Gastrocnemius medialis (tissue), 4 donors: ENCODE results near the gene TBC1D8. TPM values are rescaled to one million over a fixed set of nuclear protein-coding genes. Genes with fewer than 3 reads are reported as not detected.

Source experiments
- ATAC-seq, 2 donors: fragments of 150-250 bp; one replicate each; pipeline ENCODE4 v1.9.1; 2016
- DNase-seq, 2 donors: peaks; one replicate each; pipeline ENCODE4 v3.0.0-alpha.2; 2019
- H3K27ac ChIP-seq, 4 donors: fragments of 200-600 bp; sonication (generic); 1 replicate in 1 of 4; 2 replicates in 3 of 4; pipeline ENCODE4 v1.5.1; 2016 to 2018; ENCODE audit warnings: mild to moderate bottlenecking in 2 of 4, moderate library complexity in 1 of 4
- H3K27me3 ChIP-seq, 3 donors: fragments of 200-600 bp; sonication (generic) in 2 of 3; 1 replicate in 1 of 3; 2 replicates in 2 of 3; pipeline versions ENCODE4 v1.5.1 to v1.6.0; 2016 to 2019; ENCODE audit warnings: mild to moderate bottlenecking in 1 of 3, moderate library complexity in 1 of 3
- H3K36me3 ChIP-seq, 2 donors: fragments of 200-600 bp; sonication (generic) in 1 of 2; one replicate each; pipeline ENCODE4 v1.5.1; 2017 to 2018
- H3K4me1 ChIP-seq, 2 donors: fragments of 200-600 bp; sonication (generic) in 1 of 2; one replicate each; pipeline ENCODE4 v1.5.1; 2016 to 2017; ENCODE audit warnings: mild to moderate bottlenecking in 2 of 2
- H3K4me3 ChIP-seq, 4 donors: fragments of 200-600 bp; sonication (generic) in 3 of 4; 1 replicate in 1 of 4; 2 replicates in 3 of 4; pipeline ENCODE4 v1.5.1; 2016 to 2019; ENCODE audit warnings: mild to moderate bottlenecking in 2 of 4
- H3K9me3 ChIP-seq, 3 donors: fragments of 200-600 bp; sonication (generic) in 2 of 3; 1 replicate in 1 of 3; 2 replicates in 2 of 3; pipeline ENCODE4 v1.5.1; 2016 to 2019
- CTCF ChIP-seq, 5 experiments: fragments of 450-650 bp in 3 of 5; fragments of 200-600 bp in 2 of 5; sonication (generic) in 2 of 5; IDR thresholded peaks in 4 of 5; conservative IDR thresholded peaks in 1 of 5; 1 replicate in 4 of 5; 2 replicates in 1 of 5; pipeline ENCODE4 v1.5.1; 2016 to 2019; ENCODE audit warnings: antibody characterized with exemption in 5 of 5, mild to moderate bottlenecking in 3 of 5, moderate library complexity in 3 of 5
- POLR2A ChIP-seq, 2 donors: fragments of 450-650 bp; IDR thresholded peaks; one replicate each; pipeline ENCODE4 v1.6.1; 2017; ENCODE audit warnings: antibody characterized with exemption in 2 of 2, mild to moderate bottlenecking in 2 of 2, moderate library complexity in 2 of 2
- in situ Hi-C, 4 donors: fragments of 200-750 bp; cut with MboI; loops; one replicate each; pipeline versions ENCODE4 v1.15.0 to v1.8.0; 2017; ENCODE audit warnings: low sequenced_read_pairs in 4 of 4
- intact Hi-C: fragments of 100-400 bp; cut with DNase I; formaldehyde crosslinking; loops from one replicate; pipeline ENCODE4 v1.15.1; 2023; ENCODE audit warnings: low total_unique reads
- total RNA-seq, 4 donors: library from RNA; depleted of rRNA; stranded (reverse); fragments of >200 nt; gene quantifications; one replicate each; pipeline versions ENCODE4 v1.1.0 to v1.2.3, GENCODE V29; 2016

Gene TBC1D8
- total RNA-seq, 4 donors from 2014 or later = 103 to 298 (median 201) TPM

- DNase-seq = no peak
- in situ Hi-C loops = no loop called here
- ATAC-seq = no peak
- no peaks in the 10 kb centered on the region for H3K4me1 ChIP-seq
- H3K27me3 ChIP-seq = no peaks in the 10 kb centered on the region
- TF ChIP-seq CTCF (IDR thresholded peaks at IDR 0.05 in 4 of 5, conservative IDR thresholded peaks at IDR 0.05 in 1 of 5) = no peak
- no peak for TF ChIP-seq POLR2A (IDR thresholded peaks at IDR 0.05)
- H3K27ac ChIP-seq = no peak overlapping the region
- H3K9me3 ChIP-seq = no peaks in the 10 kb centered on the region
- no peak overlapping the region for H3K4me3 ChIP-seq
- peaks cover 0 to 46% of the 10 kb centered on the region in 2 donors for H3K36me3 ChIP-seq
- intact Hi-C loops = no loop called here
Observed at GRCh38 chr2:100975521-100975785, 175.7 kb downstream of the TBC1D8 start.

DNA sequence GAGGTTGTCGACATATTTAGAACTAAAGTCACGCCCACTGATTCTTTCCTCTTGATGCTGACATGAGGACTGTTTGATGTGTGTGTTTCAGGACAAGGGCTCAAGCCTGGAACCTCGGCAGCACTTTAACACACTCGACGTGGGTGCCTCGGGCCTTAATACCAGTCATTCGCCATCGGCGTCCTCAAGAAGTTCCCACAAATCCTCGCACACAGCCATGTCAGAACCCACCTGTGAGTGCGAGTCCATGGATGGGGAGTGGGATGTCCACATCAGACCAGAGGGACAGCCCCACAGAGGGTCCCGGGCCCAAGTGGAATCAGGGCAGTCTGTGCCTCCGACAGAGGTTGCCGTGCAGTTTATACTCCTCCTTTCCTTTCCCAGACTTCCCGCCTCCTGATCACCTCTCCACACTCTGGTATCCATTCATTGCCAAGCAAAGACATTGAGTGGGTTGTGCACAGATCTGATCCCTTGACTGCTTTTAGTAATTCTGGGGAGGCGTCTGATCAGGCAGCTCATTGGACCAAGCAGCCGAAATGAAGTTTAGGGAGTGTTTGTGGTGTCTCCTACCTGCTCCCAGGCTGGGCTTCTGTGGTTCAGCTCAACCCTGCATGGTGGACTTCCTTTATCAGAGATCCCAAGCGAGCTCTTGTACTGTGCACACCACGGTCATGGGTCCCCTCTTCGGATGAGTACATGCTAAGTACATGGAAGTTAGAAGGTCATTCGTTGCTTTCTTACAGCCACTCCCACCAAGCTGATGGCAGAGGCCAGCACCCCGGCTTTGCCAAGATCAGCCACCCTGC is 176.3 kb downstream of the TBC1D8 start:
- Histone ChIP-seq H3K4me1 (no peaks in the 10 kb centered on the region), H3K27me3 (no peaks in the 10 kb centered on the region), H3K27ac (no peak overlapping the region), H3K36me3 (peaks cover 0 to 50% of the 10 kb centered on the region in 2 donors), H3K9me3 (no peaks in the 10 kb centered on the region), H3K4me3 (no peak overlapping the region)
- ATAC-seq = no peak
- TF ChIP-seq POLR2A (IDR thresholded peaks at IDR 0.05) (no peak), CTCF (IDR thresholded peaks at IDR 0.05 in 4 of 5, conservative IDR thresholded peaks at IDR 0.05 in 1 of 5) (no peak)
- in situ Hi-C loops (no loop called here), intact Hi-C loops (no loop called here)
- DNase-seq = no peak

- Histone ChIP-seq H3K9me3 (no peaks in the 10 kb centered on the region), H3K27me3 (no peaks in the 10 kb centered on the region), H3K4me1 (no peaks in the 10 kb centered on the region), H3K27ac (no peak overlapping the region), H3K4me3 (no peak overlapping the region), H3K36me3 (peaks cover 0 to 58% of the 10 kb centered on the region in 2 donors)
- in situ Hi-C loops (no loop called here), intact Hi-C loops (no loop called here)
- no peak for TF ChIP-seq POLR2A (IDR thresholded peaks at IDR 0.05)
- no peak for TF ChIP-seq CTCF (IDR thresholded peaks at IDR 0.05 in 4 of 5, conservative IDR thresholded peaks at IDR 0.05 in 1 of 5)
- no peak for ATAC-seq
- no peak for DNase-seq
Observed at GRCh38 chr2:100972452-100972851, 178.7 kb downstream of the TBC1D8 start.

GRCh38 chr2:100971221-100971620 is 180.0 kb downstream of the TBC1D8 start:
- in situ Hi-C loops (no loop called here), intact Hi-C loops (no loop called here)
- no peak overlapping the region for H3K4me3 ChIP-seq
- no peak for DNase-seq
- no peak overlapping the region for H3K27ac ChIP-seq
- TF ChIP-seq POLR2A (IDR thresholded peaks at IDR 0.05) (no peak), CTCF (IDR thresholded peaks at IDR 0.05 in 4 of 5, conservative IDR thresholded peaks at IDR 0.05 in 1 of 5) (no peak)
- ATAC-seq = no peak
- H3K36me3 ChIP-seq = peaks cover 0 to 49% of the 10 kb centered on the region in 2 donors
- no peaks in the 10 kb centered on the region for H3K4me1 ChIP-seq
- H3K9me3 ChIP-seq = no peaks in the 10 kb centered on the region
- no peaks in the 10 kb centered on the region for H3K27me3 ChIP-seq

DNA sequence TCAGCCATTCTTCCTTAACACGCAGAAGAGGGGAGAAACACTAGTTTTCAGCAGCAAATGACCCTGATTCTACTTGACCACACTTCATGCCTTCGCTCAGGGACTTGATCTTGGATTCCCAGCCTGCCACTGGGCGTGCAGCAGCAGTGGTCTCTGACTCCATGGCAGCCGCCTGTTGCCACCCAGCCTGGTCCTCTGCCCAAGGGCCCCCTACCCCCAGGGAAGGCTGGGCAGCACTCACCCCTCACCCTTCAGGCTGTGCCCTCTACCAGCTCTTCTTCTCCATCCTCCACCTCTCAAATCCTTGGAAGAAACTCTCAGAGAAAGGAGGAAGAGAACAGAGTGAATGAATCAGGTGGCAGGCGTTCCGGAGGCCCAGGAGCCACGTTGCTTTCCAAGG is 181.2 kb downstream of the TBC1D8 start:
- TF ChIP-seq POLR2A (IDR thresholded peaks at IDR 0.05) (no peak), CTCF (IDR thresholded peaks at IDR 0.05 in 4 of 5, conservative IDR thresholded peaks at IDR 0.05 in 1 of 5) (no peak)
- in situ Hi-C loops = no loop called here
- peaks cover 0 to 41% of the 10 kb centered on the region in 2 donors for H3K36me3 ChIP-seq

More for the DNA sequence above, 181.2 kb downstream of the TBC1D8 start:
- H3K4me3 ChIP-seq = no peak overlapping the region
- no peaks in the 10 kb centered on the region for H3K27me3 ChIP-seq
- DNase-seq = no peak
- intact Hi-C loops = no loop called here
- no peaks in the 10 kb centered on the region for H3K4me1 ChIP-seq
- H3K9me3 ChIP-seq = no peaks in the 10 kb centered on the region
- ATAC-seq = no peak
- H3K27ac ChIP-seq = no peak overlapping the region
